Neuron (in vitro differentiated cells): ENCODE measurements around the gene CORO6.

Experiments used
- H2AFZ ChIP-seq: one replicate; pipeline ENCODE4 v1.6.1; 2013; ENCODE audit warnings: low read depth, mild to moderate bottlenecking, inconsistent platforms, low read length, moderate library complexity
- H3K27me3 ChIP-seq: one replicate; pipeline ENCODE4 v1.6.1; 2013; ENCODE audit warnings: low read length; ENCODE audit not compliant: insufficient read depth
- H3K36me3 ChIP-seq: one replicate; pipeline ENCODE4 v1.6.1; 2013; ENCODE audit warnings: low read length; ENCODE audit not compliant: insufficient read depth
- H3K4me1 ChIP-seq: one replicate; pipeline ENCODE4 v1.6.1; 2013; ENCODE audit warnings: low read length; ENCODE audit not compliant: insufficient read depth
- H3K4me3 ChIP-seq: 2 replicates; pipeline ENCODE4 v1.5.1; 2013; ENCODE audit warnings: mild to moderate bottlenecking, low read length, moderate library complexity
- H3K9me3 ChIP-seq: one replicate; pipeline ENCODE4 v1.6.1; 2013; ENCODE audit warnings: low read length

The CORO6 gene

DNA sequence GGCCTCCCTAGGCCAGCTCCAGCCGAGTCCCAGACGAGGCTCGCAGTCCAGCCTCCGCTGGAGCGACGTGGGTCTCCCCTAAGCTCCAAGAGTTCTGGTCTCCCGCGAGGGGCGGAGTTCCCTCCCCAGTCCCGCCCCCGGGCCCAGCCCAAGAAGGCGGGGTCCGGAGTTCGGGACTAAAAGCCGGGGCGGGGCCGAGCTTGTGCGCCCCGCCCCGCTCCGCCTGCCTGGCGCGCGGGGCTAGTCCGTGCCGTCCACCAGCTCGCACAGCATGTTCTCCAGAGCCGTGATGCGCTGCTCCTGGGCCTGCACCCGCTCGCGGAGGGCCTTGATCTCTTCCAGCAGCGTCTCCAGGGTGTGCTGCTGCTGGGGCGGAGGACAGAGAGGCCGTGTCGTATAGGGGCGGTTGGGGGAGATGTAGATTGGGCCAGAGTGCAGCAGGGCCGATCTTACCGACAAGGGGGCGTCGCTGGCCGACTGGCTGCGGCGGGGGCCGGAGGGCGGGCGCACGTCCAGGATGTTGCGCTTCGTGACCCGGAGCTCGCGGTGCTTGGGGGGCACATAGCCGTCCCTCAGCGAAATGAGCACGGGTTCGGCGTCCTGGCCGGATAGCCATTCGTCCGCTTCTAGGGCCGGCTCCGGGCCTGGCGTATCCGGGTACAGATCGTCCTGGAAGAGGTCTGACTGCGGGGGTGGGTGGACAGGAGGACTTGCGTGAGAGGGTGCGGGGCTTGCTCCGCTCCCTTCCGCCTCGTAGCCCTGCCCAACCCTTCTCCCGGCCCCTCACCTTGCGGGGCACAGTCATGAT is 7.0 kb downstream of the CORO6 start:
- Histone ChIP-seq H2AFZ (no peak overlapping the region), H3K9me3 (peaks cover 13% of the 10 kb centered on the region), H3K4me1 (no peaks in the 10 kb centered on the region), H3K4me3 (no peak overlapping the region), H3K27me3 (no peaks in the 10 kb centered on the region), H3K36me3 (peaks cover 33% of the 10 kb centered on the region)

DNA sequence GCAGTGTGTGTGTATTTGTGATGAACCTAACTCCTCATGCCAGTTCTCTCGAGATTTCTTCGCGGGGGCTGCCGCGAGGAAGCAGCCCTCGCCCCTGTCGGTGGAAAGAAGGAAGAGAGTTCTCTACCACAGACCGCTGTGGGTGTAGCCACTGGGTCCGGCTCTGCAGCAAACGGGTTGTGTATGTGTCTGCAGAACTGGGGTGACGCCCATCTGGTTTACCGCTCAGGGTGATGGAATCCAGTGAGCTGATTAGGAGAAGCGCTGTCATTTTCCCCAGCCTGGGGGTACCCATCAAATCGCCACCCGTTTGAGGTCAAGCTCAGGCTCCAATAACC is 7.7 kb downstream of the CORO6 start:
- Histone ChIP-seq H3K27me3 (no peaks in the 10 kb centered on the region), H3K9me3 (peaks cover 13% of the 10 kb centered on the region), H3K4me3 (no peak overlapping the region), H3K36me3 (peaks cover 38% of the 10 kb centered on the region), H2AFZ (no peak overlapping the region), H3K4me1 (no peaks in the 10 kb centered on the region)

DNA sequence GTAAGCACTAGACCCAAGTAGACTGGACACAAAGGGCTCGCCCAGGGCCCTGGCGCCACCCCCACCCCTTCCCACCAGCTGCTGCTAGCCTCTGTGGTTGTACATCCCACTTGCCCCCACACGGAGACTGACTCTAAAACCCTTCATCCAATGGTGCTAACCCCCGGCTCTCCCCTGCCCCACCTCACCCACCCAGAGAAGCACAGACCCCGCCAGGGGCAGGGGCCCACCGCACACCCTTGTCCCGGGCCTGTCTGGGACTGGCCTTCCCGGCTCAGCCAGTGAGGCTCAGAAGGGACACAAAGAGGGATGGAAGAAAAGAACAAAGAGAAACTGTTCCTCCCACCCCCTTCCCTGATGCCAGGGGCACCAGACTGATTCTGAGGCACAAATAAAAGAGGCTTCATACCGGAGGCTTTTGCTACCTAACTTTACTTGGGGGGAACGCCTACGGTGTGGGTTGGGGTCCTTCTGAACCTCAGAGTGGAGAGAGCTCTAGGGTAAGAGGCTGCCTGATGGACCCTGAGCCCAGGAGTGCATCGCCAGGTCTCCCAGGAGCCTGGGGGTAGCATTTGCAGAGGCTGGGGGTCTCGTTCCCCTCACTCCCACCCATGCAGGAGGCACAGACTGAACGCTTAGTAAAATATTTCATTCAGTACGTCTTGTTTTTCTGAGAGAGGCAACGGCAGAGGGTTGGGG is 8.2 kb downstream of the CORO6 start:
- Histone ChIP-seq H3K4me3 (no peak overlapping the region), H3K9me3 (peaks cover 13% of the 10 kb centered on the region), H3K27me3 (no peaks in the 10 kb centered on the region), H3K4me1 (no peaks in the 10 kb centered on the region), H2AFZ (no peak overlapping the region), H3K36me3 (peaks cover 41% of the 10 kb centered on the region)

DNA sequence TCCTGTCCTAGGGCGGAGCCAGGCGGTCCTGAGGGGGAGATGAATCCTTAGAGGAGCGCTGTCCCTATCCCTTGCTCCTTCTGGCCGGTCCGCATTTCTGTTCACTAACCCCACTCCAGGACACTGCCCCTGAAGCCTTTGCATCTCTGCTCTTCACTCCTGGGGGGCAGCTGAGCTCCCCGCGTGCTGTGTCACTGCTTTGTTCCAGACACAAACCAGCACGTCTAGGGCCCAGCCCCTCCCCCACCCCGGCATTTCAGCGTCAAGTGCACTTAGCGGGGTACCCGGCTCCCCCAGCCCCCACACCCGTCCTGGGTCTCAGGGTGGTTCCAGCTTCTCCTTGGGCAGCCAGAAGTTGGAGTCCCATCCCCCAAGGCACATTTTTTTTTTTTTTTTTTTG is 8.9 kb downstream of the CORO6 start:
- Histone ChIP-seq H3K4me1 (no peaks in the 10 kb centered on the region), H3K36me3 (peaks cover 47% of the 10 kb centered on the region), H3K9me3 (peaks cover 13% of the 10 kb centered on the region), H3K4me3 (no peak overlapping the region), H2AFZ (no peak overlapping the region), H3K27me3 (no peaks in the 10 kb centered on the region)

DNA sequence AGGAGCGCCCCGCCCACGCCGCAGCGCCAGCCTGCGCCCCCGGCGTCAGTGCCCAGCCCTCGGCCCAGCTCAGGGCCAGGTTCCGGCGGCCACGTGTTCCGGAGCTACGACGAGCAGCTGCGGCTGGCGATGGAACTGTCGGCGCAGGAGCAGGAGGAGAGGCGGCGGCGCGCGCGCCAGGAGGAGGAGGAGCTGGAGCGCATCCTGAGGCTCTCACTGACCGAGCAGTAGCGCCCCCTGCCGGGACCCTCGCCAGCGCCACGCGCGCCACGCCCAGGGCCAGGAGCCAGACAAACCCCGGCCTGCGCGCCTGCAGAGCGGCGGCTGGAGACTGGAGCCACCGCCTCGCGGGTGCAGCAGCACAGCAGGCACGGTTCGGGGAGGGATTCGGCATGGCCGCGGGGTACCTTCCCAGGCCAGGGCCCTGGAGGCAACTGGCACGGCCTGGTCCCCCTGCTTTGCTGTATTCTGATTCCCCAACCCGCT is 9.3 kb downstream of the CORO6 start:
- no peaks in the 10 kb centered on the region for H3K27me3 ChIP-seq
- H3K36me3 ChIP-seq, result peaks cover 51% of the 10 kb centered on the region
- H2AFZ ChIP-seq, result no peak overlapping the region
- H3K9me3 ChIP-seq, result peaks cover 13% of the 10 kb centered on the region
- no peak overlapping the region for H3K4me3 ChIP-seq
- H3K4me1 ChIP-seq, result no peaks in the 10 kb centered on the region

DNA sequence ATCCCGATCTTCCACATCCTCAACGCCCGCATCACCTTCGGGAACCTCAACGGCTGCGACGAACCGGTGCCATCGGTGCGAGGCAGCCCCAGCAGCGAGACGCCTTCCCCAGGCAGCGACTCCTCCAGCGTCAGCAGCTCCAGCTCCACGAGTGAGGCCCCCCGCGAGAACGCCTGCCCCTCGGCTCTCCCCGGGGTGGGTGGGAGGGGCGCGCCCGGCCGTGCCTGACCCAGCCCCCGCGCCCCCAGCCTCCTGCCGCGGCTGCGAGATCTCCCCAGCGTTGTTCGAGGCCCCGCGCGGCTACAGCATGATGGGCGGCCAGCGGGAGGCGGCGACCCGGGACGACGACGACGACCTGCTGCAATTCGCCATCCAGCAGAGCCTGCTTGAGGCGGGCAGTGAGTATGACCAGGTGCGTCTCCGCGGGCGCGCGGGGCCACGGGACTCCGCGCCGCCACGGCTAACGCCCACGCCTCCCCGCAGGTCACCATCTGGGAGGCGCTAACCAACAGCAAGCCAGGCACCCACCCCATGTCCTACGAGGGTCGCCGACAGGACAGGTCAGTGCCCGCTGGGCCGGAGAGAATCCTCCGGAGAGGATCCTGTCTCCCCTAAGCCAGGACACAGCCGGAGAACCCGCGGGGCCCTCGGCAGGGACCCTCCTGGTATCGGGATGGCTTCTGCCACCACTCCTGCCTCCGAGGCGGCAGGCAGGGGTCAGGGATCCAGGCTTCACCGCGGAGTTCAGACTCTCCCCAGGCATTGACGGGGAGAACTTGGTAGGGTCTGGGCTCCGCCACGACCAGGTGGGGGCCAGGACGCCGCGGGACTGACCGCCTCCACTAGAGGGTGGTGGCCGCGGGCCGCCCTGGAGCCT is 10.1 kb downstream of the CORO6 start:
- peaks cover 13% of the 10 kb centered on the region for H3K9me3 ChIP-seq
- H3K4me3 ChIP-seq, result no peak overlapping the region
- peaks cover 56% of the 10 kb centered on the region for H3K36me3 ChIP-seq
- no peaks in the 10 kb centered on the region for H3K27me3 ChIP-seq
- H2AFZ ChIP-seq, result no peak overlapping the region
- no peaks in the 10 kb centered on the region for H3K4me1 ChIP-seq

DNA sequence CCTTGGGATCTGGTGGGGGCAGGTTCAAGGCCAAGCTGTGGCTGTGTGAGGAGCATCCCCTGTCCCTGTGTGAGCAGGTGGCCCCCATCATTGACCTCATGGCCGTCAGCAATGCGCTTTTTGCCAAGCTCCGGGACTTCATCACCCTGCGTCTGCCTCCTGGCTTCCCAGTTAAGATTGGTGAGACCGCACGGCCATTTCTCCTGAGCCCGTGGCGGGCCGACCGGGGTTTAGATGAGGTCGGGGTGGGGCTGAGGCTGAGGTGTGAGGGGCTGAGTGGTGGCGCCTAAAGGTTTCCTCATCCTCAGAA is 10.7 kb downstream of the CORO6 start:
- Histone ChIP-seq H3K36me3 (peaks cover 56% of the 10 kb centered on the region), H3K27me3 (no peaks in the 10 kb centered on the region), H3K4me3 (no peak overlapping the region), H2AFZ (no peak overlapping the region), H3K4me1 (no peaks in the 10 kb centered on the region), H3K9me3 (peaks cover 13% of the 10 kb centered on the region)

DNA sequence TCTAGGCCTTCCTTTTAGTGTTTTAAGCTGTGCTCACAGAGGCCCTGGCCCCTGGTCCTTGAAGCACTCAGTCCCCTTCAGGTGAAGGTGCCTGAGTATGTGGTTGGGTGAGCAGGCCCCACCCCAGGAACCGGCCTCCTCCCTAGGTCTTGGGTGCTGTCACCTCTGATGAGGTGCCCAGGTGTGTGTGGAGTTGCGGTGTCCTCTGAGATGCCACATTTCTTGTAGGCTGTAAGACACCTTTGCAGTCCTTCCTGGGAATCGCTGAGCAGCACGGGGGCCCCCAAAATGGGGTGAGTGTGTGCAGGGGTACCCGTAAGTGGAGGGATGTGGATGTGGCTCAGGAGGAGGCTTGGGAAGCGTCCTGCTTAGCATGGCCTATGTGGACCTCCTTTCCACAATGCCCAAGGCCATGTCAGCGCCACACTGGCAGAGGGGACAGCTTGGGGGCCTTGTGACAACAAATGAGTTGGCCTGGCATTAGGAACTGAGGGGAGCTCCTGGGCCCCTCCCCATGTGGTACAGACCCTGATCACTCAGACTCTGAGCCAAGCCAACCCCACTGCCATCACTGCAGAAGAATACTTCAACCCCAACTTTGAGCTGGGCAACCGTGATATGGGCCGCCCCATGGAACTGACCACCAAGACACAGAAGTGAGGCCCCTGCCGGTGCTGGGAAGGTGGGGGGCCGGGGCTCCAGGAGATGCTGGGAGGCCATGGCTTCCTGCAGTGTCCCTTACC is 11.2 kb downstream of the CORO6 start:
- Histone ChIP-seq H3K4me1 (no peaks in the 10 kb centered on the region), H3K9me3 (peaks cover 13% of the 10 kb centered on the region), H3K36me3 (peaks cover 56% of the 10 kb centered on the region), H3K27me3 (no peaks in the 10 kb centered on the region), H3K4me3 (no peak overlapping the region), H2AFZ (no peak overlapping the region)

DNA sequence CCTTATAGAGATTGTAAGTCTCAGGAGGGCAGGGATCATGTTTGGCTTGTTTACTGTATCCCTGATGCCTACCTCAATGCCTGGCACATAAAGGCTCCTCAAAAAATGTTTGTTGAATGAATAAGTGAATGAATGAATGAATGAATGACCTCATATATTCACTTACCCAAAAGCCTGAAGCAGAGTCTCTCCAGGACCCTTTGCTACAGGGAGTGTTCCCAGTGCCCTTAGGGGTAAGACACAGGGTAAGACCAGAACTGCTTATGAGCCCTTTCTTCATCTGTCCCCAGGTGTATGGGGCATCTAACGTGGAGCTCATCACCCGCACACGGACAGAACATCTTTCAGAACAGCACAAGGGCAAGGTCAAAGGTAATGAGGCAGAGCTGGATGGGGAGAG is 12.3 kb downstream of the CORO6 start:
- H3K27me3 ChIP-seq, result no peaks in the 10 kb centered on the region
- no peak overlapping the region for H2AFZ ChIP-seq
- H3K4me1 ChIP-seq, result no peaks in the 10 kb centered on the region
- peaks cover 10% of the 10 kb centered on the region for H3K9me3 ChIP-seq
- peaks cover 56% of the 10 kb centered on the region for H3K36me3 ChIP-seq
- H3K4me3 ChIP-seq, result no peak overlapping the region

DNA sequence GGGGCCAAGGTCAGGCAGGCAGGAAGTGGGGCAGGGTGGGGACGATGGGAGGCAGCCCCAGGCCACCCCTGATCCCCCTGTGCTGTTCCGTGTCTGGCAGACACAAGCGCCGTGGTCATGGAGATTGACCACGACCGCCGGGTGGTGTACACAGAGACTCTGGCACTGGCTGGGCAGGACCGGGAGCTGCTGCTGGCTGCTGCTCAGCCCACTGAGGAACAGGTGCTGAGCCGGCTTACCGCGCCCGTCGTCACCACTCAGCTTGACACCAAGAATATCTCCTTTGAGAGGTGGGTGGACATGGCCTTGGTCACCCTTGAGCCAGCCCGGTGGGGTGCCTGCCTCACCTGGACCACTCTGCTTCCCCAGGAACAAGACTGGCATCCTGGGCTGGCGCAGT is 13.7 kb downstream of the CORO6 start:
- Histone ChIP-seq H2AFZ (no peak overlapping the region), H3K9me3 (peaks cover 10% of the 10 kb centered on the region), H3K27me3 (no peaks in the 10 kb centered on the region), H3K36me3 (peaks cover 51% of the 10 kb centered on the region), H3K4me1 (no peaks in the 10 kb centered on the region), H3K4me3 (no peak overlapping the region)

DNA sequence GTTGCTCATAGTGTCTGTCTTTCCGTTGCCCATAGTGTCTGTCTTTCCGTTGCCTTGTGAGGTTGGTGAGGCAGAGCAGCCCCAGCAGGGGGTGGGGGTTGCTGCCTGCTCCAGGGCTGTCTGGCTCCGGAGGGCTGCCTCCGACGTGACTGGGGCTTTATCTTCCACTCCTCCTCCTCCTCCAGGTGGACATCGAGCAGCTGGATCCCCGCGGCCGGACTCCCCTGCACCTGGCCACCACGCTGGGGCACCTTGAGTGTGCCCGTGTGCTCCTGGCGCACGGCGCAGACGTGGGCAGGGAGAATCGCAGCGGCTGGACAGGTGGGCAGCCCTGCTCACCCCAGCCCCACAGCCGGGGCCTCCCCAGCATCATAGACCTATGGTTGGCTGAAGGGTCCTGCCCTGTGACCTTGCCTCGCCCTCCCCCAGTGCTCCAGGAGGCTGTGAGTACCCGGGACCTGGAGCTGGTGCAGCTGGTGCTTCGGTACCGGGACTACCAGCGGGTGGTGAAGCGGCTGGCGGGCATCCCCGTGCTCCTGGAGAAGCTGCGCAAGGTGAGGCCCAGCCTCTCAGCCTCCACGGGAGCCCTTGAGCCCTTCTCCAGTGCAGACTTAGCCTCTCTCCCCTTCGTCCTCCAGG is 15.0 kb downstream of the CORO6 start:
- Histone ChIP-seq H3K36me3 (peaks cover 42% of the 10 kb centered on the region), H3K9me3 (peaks cover 7% of the 10 kb centered on the region), H3K27me3 (no peaks in the 10 kb centered on the region), H3K4me1 (no peaks in the 10 kb centered on the region), H3K4me3 (no peak overlapping the region), H2AFZ (no peak overlapping the region)

DNA sequence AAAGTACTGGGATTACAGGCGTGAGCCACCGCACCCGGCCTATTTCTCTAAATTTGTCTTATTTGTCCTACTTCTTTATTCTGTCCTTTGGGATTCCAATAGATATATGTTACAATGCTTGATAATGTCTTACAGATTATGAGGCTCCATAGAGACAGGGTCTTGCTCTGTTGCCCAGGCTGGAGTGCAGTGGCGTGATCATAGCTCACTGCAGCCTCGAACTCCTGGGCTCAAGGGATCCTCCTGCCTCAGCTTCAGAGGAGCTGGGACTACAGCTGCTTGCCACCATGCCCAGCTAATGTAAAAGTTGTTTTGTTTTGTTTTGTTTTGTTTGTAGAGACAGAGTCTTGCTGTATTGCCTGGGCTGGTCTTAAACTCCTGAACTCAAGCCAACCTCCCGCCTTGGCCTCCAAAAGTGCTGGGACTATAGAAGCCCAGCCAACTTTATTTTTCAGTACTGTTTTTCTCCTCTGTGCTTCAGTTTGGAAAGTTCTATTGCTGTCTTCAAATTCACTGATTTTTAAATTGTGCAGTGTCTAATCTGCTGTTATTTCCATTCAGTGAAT is 19.5 kb downstream of the CORO6 start:
- H3K9me3 ChIP-seq, result no peaks in the 10 kb centered on the region
- H3K4me3 ChIP-seq, result no peak overlapping the region
- H2AFZ ChIP-seq, result no peak overlapping the region
- no peaks in the 10 kb centered on the region for H3K27me3 ChIP-seq
- no peaks in the 10 kb centered on the region for H3K4me1 ChIP-seq
- H3K36me3 ChIP-seq, result peaks cover 3% of the 10 kb centered on the region
